Liver (tissue), 9 donors: ENCODE results near the gene COL5A1. TPM values are rescaled to one million over a fixed set of nuclear protein-coding genes. Genes with fewer than 3 reads are reported as not detected.
A peak's percentile ranks its signal among the peaks of the same experiment; 100 is the strongest.

Source experiments
- DNase-seq: peaks from one replicate; pipeline ENCODE4 v3.0.0-alpha.2; 2017; ENCODE audit warnings: low spot score
- H3K27ac ChIP-seq, 2 donors: one replicate each; pipeline ENCODE4 v1.7.0; 2013; ENCODE audit warnings: inconsistent platforms in 2 of 2, low read length in 2 of 2, control low read depth in 1 of 2, low read depth in 1 of 2, mild to moderate bottlenecking in 1 of 2
- H3K27me3 ChIP-seq, 4 donors: one replicate each; pipeline versions ENCODE4 v1.6.1 to v1.7.0; 2013; ENCODE audit warnings: low read length in 3 of 4, inconsistent platforms in 1 of 4, mild to moderate bottlenecking in 1 of 4, moderate library complexity in 1 of 4; ENCODE audit not compliant: control insufficient read depth in 4 of 4, insufficient read depth in 4 of 4
- H3K36me3 ChIP-seq, 4 donors: one replicate each; pipeline versions ENCODE4 v1.6.1 to v1.7.0; 2013; ENCODE audit warnings: low read length in 3 of 4, mild to moderate bottlenecking in 3 of 4, low read depth in 1 of 4, moderate library complexity in 1 of 4; ENCODE audit not compliant: control insufficient read depth in 4 of 4, insufficient read depth in 3 of 4
- H3K4me1 ChIP-seq, 4 donors: one replicate each; pipeline versions ENCODE4 v1.6.1 to v1.7.0; 2013; ENCODE audit warnings: low read length in 3 of 4, mild to moderate bottlenecking in 3 of 4, moderate library complexity in 1 of 4; ENCODE audit not compliant: control insufficient read depth in 4 of 4, insufficient read depth in 4 of 4
- H3K4me3 ChIP-seq, 3 donors: one replicate each; pipeline versions ENCODE4 v1.6.1 to v1.7.0; 2013; ENCODE audit warnings: low read length in 3 of 3, control low read depth in 1 of 3, low read depth in 1 of 3, mild to moderate bottlenecking in 1 of 3
- H3K9ac ChIP-seq, 2 donors: one replicate each; pipeline ENCODE4 v1.7.0; 2013; ENCODE audit warnings: low read length in 2 of 2, mild to moderate bottlenecking in 2 of 2, moderate library complexity in 2 of 2, control low read depth in 1 of 2, low read depth in 1 of 2
- H3K9me3 ChIP-seq, 4 donors: one replicate each; pipeline versions ENCODE4 v1.6.1 to v1.7.0; 2013; ENCODE audit warnings: low read length in 3 of 4; ENCODE audit not compliant: control insufficient read depth in 4 of 4
- CTCF ChIP-seq: fragments of 150-350 bp; IDR thresholded peaks from 2 replicates; pipeline ENCODE4 v1.5.1; 2017; ENCODE audit warnings: improper control_type of control experiment, low read depth, low read length; ENCODE audit not compliant: missing input control
- EGR1 ChIP-seq, 2 donors: IDR thresholded peaks; 2 replicates each; pipeline ENCODE4 v1.6.1; 2016 to 2018; ENCODE audit warnings: antibody characterized with exemption in 2 of 2, low read depth in 2 of 2
- FOXA1 ChIP-seq: IDR thresholded peaks from 2 replicates; pipeline ENCODE4 v1.6.1; 2016; ENCODE audit warnings: antibody characterized with exemption
- FOXA2 ChIP-seq: IDR thresholded peaks from 2 replicates; pipeline ENCODE4 v1.6.1; 2016; ENCODE audit warnings: antibody characterized with exemption
- GABPA ChIP-seq, 2 donors: IDR thresholded peaks in 1 of 2; conservative IDR thresholded peaks in 1 of 2; 2 replicates each; pipeline ENCODE4 v1.6.1; 2016; ENCODE audit warnings: antibody characterized with exemption in 2 of 2, mild to moderate bottlenecking in 1 of 2, moderate library complexity in 1 of 2
- HNF4A ChIP-seq, 2 donors: conservative IDR thresholded peaks; 2 replicates each; pipeline ENCODE4 v1.6.1; 2016; ENCODE audit warnings: antibody characterized with exemption in 2 of 2, mild to moderate bottlenecking in 2 of 2
- HNF4G ChIP-seq: IDR thresholded peaks from 2 replicates; pipeline ENCODE4 v1.6.1; 2016; ENCODE audit warnings: antibody characterized with exemption
- JUND ChIP-seq, 2 donors: IDR thresholded peaks; 2 replicates each; pipeline ENCODE4 v1.6.1; 2016; ENCODE audit warnings: antibody characterized with exemption in 2 of 2
- NR2F2 ChIP-seq: IDR thresholded peaks from 2 replicates; pipeline ENCODE4 v1.6.1; 2016; ENCODE audit warnings: antibody characterized with exemption
- RAD21 ChIP-seq, 2 donors: IDR thresholded peaks; 2 replicates each; pipeline ENCODE4 v1.6.1; 2016; ENCODE audit warnings: antibody characterized with exemption in 2 of 2, mild to moderate bottlenecking in 2 of 2
- REST ChIP-seq: IDR thresholded peaks from 2 replicates; pipeline ENCODE4 v1.6.1; 2016; ENCODE audit warnings: antibody characterized with exemption, mild to moderate bottlenecking
- RXRA ChIP-seq, 2 donors: IDR thresholded peaks; 2 replicates each; pipeline ENCODE4 v1.6.1; 2017 to 2018; ENCODE audit warnings: antibody characterized with exemption in 2 of 2, mild to moderate bottlenecking in 1 of 2
- TAF1 ChIP-seq: conservative IDR thresholded peaks from 2 replicates; pipeline ENCODE4 v1.6.1; 2016; ENCODE audit warnings: antibody characterized with exemption, mild to moderate bottlenecking
- YY1 ChIP-seq: IDR thresholded peaks from 2 replicates; pipeline ENCODE4 v1.6.1; 2016; ENCODE audit warnings: antibody characterized with exemption, mild to moderate bottlenecking
- ZBTB33 ChIP-seq: IDR thresholded peaks from 2 replicates; pipeline ENCODE4 v1.6.1; 2016; ENCODE audit warnings: antibody characterized with exemption
- whole genome bisulfite sequencing: extraction: QIAGEN DNeasy Blood & Tissue Kit; methylation state at CpG from one replicate; pipeline ENCODE4 v1.1.7; 2013; 5-methylcytosine and 5-hydroxymethylcytosine counted together
- polyA plus RNA-seq, 2 donors: library from polyadenylated mRNA; stranded (reverse) in 1 of 2; unstranded in 1 of 2; fragments of 200-250 nt in 1 of 2; fragments of >200 nt in 1 of 2; fragmentation: Nextera tagmentation in 1 of 2; extraction: Ambion mirVana in 1 of 2; gene quantifications; one replicate each; pipeline versions ENCODE4 v1.2.1 to v1.2.3, GENCODE V29; 2013 to 2015
- total RNA-seq, 2 donors: library from RNA; depleted of rRNA; stranded (reverse); fragments of >200 nt; gene quantifications; one replicate each; pipeline ENCODE4 v1.2.3, GENCODE V29; 2014
- TF ChIP-seq, protein P1 (sequence below): IDR thresholded peaks from 2 replicates; pipeline ENCODE4 v1.6.1; 2016; ENCODE audit warnings: antibody characterized with exemption
- TF ChIP-seq, protein P2 (sequence below): IDR thresholded peaks from 2 replicates; pipeline ENCODE4 v1.6.1; 2016; ENCODE audit warnings: antibody characterized with exemption
- donor health status: healthy.
- donor health status: healthy.
- donor health status: healthy.
- donor health status: healthy.
- donor health status: healthy.

The COL5A1 gene
- total and polyA plus RNA-seq, 4 donors = 0.67 to 15.6 (median 11.2) TPM

- Histone ChIP-seq H3K9ac (no peak overlapping the region), H3K4me1 (no peaks in the 10 kb centered on the region), H3K27ac (no peak overlapping the region), H3K4me3 (no peak overlapping the region), H3K27me3 (no peaks in the 10 kb centered on the region), H3K9me3 (no peaks in the 10 kb centered on the region), H3K36me3 (no peaks in the 10 kb centered on the region)
- 78% methylated on average over 25 of the region's 25 CpGs for WGBS
- TF ChIP-seq RXRA (IDR thresholded peaks at IDR 0.05) (peak in 1 of 2 donors; percentile 21), NR2F2 (no peak)
- DNase-seq = no peak
These were observed 159.3 kb downstream of the COL5A1 start for GRCh38 chr9:134800791-134801339.

DNA sequence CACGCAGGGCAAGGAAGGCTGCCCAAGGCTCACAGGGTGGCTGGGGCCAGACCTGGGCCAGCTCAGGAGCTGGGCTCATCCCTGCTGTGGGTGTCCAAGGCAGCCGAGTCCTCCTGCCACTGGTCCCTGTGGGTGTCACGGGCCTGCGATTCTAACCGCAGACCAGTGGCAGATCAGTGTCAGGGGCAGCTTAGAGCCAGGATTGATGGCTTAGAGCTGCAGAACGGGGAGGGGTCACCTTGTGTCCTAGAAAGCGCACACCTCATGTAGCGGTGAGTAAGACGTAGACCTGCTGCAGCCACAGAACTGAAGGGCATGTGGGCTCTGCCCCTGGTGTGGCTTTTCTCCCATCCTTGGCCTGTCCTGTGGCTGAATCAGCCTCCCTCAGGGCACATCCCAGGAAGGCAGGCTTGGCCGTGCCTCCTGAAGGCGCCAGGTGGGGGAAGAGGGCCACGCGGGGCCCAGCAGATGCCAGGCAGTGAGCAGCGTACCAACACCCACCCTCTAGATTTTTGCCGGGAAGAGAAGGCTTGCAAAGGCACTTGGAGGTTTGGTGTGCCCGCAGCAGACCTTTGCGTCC is 160.7 kb downstream of the COL5A1 start:
- H3K9me3 ChIP-seq = no peaks in the 10 kb centered on the region
- 88% methylated on average over 17 of the region's 17 CpGs for WGBS
- DNase-seq = no peak
- no peaks in the 10 kb centered on the region for H3K36me3 ChIP-seq
- H3K4me1 ChIP-seq = no peaks in the 10 kb centered on the region
- no peak overlapping the region for H3K27ac ChIP-seq
- H3K9ac ChIP-seq = no peak overlapping the region
- H3K27me3 ChIP-seq = no peaks in the 10 kb centered on the region
- TF ChIP-seq HNF4A (conservative IDR thresholded peaks at IDR 0.05) = no peak
- no peak for TF ChIP-seq TAF1
- no peak for TF ChIP-seq GABPA (IDR thresholded peaks at IDR 0.05 in 1 of 2, conservative IDR thresholded peaks at IDR 0.05 in 1 of 2)
- no peak for TF ChIP-seq EGR1 (IDR thresholded peaks at IDR 0.05; ENCODE audit: low read depth in 2 of 2)
- TF ChIP-seq YY1 = no peak
- TF ChIP-seq NR2F2 = no peak
- no peak for TF ChIP-seq JUND (IDR thresholded peaks at IDR 0.05)
- TF ChIP-seq FOXA2 = no peak
- TF ChIP-seq, protein P1, sequence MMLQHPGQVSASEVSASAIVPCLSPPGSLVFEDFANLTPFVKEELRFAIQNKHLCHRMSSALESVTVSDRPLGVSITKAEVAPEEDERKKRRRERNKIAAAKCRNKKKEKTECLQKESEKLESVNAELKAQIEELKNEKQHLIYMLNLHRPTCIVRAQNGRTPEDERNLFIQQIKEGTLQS = no peak
- TF ChIP-seq RAD21 (IDR thresholded peaks at IDR 0.05) = no peak
- TF ChIP-seq HNF4G = no peak
- TF ChIP-seq RXRA (IDR thresholded peaks at IDR 0.05) = no peak
- TF ChIP-seq CTCF = no peak
- TF ChIP-seq REST = no peak
- TF ChIP-seq FOXA1 = no peak
- no peak for TF ChIP-seq ZBTB33
- TF ChIP-seq, protein P2, sequence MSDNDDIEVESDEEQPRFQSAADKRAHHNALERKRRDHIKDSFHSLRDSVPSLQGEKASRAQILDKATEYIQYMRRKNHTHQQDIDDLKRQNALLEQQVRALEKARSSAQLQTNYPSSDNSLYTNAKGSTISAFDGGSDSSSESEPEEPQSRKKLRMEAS = no peak
- no peak overlapping the region for H3K4me3 ChIP-seq
